GM19025 (cell line): ENCODE results near the gene ANKRD53.
A peak's percentile ranks its signal among the peaks of the same experiment; 100 is the strongest.

Experiments
- ATAC-seq: cut with Tn5 transposase; IDR thresholded peaks from one replicate; pipeline ENCODE4 v1.9.1; 2021; ENCODE audit warnings: mild to moderate bottlenecking, low read depth, moderate library complexity; ENCODE audit not compliant: unreplicated experiment

The ANKRD53 gene

GRCh38 chr2:70964133-70964532 lies 14.3 kb upstream of the ANKRD53 start:
- no peak for ATAC-seq

DNA sequence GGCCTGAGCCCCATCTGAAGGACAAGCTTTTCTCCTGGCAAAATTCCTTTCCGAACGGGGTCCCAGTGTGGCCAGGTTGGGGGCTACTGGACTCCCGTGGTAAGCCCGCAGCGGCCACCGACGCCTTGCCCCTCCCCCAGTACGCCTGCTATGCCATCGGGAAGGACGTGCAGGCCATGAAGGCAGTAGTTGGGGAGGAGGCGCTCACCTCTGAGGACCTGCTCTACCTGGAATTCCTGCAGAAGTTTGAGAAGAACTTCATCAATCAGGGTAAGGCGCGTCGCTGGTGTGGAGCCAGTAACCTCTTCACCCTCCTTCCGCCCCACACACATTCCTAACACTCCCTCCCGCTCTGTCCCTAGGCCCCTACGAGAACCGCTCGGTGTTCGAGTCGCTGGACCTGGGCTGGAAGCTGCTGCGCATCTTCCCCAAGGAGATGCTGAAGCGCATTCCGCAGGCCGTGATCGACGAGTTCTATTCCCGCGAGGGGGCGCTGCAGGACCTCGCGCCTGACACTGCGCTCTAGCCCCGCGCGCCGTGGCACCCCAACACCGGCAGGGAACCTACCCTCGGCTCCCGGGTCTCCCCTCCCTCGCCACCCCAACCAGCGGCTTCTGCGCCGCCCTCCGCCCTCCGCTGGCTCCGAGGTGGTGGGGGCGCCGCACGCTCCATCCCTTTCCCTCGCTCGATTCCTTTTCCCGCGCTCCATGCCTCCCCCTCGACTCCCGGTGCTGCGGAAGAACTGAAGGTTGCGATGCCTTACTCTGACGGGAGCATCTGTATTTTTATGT lies 13.6 kb upstream of the ANKRD53 start:
- peak; percentile 80 for ATAC-seq

- ATAC-seq: no peak
These were observed 12.9 kb upstream of the ANKRD53 start for GRCh38 chr2:70965506-70965905.

GRCh38 chr2:70966681-70967080 lies 11.7 kb upstream of the ANKRD53 start:
- ATAC-seq: no peak

- no peak for ATAC-seq
These were observed 11.2 kb upstream of the ANKRD53 start for GRCh38 chr2:70967189-70967588.

- ATAC-seq: no peak
These were observed 3.8 kb upstream of the ANKRD53 start for GRCh38 chr2:70974592-70974991.

DNA sequence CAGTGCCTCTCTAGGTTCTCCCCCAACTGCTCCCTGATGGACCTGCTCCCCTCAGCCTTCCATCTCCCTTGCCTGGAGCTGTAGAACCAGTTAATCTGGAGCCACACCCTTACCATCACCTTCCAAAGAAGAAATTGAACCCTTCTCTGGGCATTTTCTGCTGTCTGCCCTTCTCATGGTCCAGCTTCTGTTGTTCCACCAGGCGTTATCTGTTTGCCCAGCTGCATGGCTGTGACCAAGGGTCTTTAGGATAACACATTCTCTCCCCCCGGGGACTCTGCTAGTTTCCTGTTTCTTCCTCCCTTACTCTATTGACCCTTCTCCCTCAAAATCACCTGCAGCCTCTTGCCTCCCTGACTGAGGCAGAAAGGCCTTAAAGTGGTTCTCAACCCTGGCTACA lies 3.2 kb upstream of the ANKRD53 start:
- no peak for ATAC-seq

- no peak for ATAC-seq
These were observed 725 bp upstream of the ANKRD53 start for GRCh38 chr2:70977605-70978205.

GRCh38 chr2:70979180-70979488 lies 704 bp downstream of the ANKRD53 start:
- no peak for ATAC-seq

DNA sequence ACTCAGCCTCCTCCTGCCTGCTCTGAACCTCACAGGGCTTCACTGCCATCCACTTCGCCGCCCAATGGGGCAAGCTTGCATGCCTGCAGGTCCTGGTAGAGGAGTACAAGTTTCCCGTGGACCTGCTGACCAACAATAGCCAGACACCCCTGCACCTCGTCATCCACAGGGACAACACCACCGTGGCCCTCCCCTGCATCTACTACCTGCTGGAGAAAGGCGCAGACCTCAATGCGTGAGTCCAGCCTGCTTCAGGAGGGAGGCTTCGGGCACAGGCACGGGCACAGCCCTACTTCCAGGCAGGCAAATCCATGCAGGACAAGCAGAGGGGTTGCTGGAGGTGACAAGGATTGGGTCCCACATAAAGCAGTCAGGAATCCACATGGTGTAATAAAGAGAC lies 1.2 kb downstream of the ANKRD53 start:
- no peak for ATAC-seq

DNA sequence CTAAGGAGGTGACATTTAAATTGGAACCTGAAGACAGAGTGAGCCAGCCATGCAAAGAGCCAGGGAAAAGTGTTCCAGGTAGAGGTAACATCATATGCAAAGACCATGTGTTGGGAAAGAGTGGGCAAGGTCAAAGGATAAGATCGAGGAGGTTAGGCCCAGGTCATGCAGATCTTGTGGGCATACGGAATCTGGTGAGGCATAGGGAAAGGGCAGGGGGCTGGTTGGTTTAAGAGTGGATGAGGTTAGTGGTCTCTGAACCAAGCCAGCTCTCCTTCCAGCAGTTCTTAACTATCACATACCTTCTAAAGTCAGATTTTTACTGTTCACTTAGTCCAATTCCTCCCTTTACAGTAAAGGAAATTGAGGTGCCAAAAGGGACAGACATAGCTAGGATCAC lies 3.0 kb downstream of the ANKRD53 start:
- no peak for ATAC-seq

GRCh38 chr2:70981866-70982810 lies 3.7 kb downstream of the ANKRD53 start:
- ATAC-seq: no peak

DNA sequence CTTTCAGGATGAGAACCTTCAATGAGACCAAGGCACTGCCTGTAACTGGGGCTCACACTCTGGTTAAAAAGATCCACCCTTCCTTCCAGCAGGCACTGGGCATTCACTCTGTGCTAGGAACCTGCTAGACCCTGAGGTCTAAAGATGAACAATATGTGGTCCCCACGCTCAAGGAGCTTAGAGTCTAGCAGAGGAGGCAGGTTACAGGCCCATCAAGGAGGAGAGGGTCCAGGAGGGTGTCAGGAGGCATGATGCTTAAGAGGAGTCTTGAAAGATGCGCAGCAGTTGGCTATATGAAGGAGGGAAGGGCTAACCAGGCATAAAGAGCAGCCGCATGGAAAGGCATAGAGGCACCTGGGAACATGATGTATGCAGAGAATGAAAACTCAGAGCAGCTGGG lies 4.5 kb downstream of the ANKRD53 start:
- ATAC-seq: no peak

DNA sequence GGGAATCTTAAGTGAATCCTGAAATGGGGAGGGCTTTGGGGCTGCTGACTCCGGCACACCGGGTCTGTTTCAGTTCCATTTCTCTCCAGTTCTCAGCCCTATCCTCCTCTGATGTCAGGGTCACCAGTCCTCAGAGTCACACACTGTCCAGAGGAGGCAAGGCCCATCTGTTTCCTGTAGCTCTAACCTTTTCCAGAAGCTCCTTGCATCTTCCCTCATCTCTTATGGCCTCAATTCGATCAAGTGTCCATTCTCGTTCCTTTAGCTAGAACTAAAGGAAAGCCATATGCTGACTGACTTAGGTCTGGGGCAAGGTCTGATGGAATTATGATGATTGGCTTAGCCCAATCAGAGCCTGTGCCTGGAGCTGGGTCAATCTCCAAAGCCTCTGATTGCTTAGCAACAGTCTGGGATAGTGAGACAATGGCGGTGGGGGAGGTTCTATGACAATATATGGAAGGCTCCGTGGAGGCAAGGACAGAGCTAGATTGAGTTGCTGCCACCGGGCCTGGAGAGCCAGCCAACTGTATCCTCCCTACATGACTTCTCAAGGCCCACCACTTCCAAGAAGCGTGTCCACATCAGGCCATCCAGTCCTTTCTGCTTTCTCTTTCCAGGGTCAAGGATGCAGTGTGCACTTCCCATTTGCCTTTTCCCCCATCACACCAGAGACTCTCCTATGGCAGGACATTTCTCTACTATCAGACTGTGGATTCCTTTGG lies 5.2 kb downstream of the ANKRD53 start:
- no peak for ATAC-seq

DNA sequence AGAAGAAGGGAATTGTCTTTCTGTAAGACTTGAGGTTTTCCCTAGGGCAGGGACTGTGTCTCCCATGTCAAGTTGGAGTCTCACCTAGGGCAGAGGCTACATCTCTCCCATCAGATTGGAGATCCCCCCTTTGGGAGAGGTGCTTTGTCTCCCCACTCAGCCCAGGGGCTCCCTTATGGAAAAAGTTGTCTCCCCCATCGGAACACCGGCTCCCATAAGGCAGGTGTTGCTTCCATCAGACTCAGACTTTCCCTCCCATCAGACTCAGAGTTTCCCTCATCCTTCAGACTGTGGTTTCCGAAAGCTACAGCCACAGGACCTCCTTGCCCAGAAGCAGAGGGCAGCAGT lies 5.8 kb downstream of the ANKRD53 start:
- ATAC-seq: no peak

DNA sequence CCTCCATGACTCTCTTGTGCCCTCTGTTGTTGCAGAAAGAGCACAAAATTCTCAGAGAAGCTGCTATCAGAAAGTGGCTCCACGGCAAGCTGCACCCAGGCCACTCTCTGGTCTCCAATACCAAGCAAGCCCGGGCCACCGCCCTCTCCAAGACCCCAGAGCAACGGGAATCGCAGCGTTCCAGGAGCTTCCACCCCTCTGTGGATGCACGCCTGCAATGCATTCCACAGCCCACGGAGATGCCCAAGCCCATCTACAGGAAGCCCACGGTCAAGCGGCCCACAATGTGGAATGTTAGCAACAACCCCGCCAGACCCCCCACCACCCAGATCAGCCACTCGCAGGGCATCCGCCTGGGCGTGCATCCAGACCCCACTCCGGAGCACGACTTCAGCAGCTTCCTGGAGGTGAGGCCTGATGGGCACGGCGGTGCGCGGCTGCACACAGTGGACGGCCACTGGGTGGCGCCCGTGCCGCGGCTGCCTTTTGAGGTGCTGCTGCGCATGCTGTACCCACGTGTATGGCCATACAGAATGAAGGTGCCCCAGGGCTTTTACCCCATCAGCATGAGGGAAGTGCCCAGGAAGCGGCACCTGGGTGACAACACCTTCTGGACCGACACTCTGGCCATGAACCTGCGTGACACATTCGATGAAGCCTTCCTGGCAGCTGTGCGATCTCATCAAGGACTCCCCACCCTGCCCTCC lies 6.3 kb downstream of the ANKRD53 start:
- peak; percentile 93 for ATAC-seq

DNA sequence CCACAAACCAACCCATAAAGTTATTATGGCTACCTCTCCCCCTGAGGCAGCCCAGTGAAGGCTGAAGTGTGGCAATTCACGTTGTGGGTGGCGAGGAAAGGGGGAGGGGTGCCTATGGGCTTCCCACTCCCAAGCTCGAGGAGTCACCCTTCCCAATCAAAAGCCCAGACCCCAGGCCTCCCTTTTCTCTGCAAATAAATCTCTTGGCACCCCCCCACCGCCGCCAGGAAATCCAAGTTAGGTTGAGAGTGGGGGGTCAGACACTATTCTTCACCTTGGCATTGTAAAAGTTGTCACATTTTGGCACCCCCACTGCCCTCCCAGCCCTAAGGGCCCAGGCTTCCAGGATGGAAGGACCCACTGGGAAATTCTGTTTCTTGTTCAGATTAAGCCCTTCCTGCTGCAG lies 6.9 kb downstream of the ANKRD53 start:
- ATAC-seq: no peak

DNA sequence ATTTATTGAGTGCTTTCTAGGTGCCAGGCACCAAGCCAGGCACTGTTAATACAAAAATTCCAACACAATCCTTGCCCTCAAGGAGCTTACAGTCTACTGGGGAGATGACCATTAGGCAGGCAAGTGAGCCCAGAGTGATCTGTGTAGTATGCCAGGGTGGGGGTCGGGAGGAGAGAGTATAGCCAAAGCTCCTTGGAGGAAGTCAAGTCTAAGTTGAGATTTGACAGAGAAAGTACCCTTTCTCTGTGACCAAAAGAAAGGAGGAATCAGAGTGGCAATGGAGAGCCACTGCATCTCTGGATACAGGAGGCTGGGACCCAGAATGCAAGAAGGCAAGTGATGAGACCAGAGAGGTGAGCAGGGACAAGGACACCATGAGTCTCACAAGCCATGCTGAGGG lies 7.5 kb downstream of the ANKRD53 start:
- ATAC-seq: no peak

DNA sequence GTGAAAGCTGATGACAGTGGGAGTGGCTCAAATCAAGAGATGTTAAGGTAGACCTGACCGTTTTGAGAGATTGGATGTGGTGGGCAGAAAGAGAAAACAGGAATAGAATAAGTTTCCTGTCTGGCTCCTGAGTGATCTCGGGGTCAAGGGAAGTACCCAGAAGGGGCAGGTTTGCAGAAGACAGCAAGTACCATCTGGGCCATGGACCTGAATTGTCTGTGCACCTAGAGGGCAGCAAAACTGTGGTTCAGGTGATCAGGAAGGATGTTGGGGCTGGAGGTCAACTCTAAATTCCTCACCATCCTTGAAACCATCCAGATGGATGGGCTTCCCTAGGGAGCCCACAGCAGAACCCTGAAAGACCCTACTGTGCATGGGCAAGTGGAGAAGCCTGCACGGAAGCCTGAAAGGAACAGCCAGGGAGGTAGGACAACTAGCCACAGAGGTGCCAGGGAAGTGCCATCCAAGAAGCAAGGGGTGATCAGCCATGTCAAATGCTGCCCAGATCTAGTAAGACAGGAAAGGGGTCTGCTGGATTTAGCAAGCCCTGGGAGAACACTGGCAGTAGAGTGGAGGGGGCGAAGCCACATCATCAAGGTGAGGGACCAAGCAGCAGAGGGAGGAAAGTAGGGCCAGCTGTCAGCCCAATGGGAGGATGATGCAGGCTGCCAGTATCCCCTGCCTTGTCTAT lies 8.2 kb downstream of the ANKRD53 start:
- no peak for ATAC-seq

GRCh38 chr2:70987386-70987785 lies 9.0 kb downstream of the ANKRD53 start:
- ATAC-seq: no peak
